ENCODE data around the gene VWA7.
A peak's percentile ranks its signal among the peaks of the same experiment; 100 is the strongest.

The VWA7 gene

DNA sequence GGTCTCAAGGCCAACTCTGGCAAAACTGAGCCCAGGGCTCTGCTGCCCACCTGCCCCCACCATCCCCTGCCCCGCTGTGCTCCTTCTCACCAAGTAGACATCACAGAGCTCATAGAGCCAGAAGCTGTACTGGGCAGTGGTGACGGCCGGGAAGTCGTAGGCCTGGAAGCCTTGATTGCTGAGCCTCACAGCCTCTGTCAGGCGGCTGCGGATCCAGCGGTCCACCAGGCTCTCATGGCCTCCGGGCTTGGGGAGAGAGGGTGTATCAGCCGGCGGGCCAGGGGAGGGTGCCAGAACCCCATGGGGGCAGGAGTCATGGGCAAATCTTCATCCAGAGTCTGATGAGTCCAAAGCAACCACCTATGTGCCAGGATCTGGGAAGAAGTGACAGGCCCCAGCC, 2.8 kb upstream of the VWA7 start:
- no peak for FAIRE-seq
- no peak for DNase-seq (ENCODE audit: insufficient read length, low spot score)

GRCh38 chr6:31778999-31779885, 2.1 kb upstream of the VWA7 start:
- no peak for FAIRE-seq

DNA sequence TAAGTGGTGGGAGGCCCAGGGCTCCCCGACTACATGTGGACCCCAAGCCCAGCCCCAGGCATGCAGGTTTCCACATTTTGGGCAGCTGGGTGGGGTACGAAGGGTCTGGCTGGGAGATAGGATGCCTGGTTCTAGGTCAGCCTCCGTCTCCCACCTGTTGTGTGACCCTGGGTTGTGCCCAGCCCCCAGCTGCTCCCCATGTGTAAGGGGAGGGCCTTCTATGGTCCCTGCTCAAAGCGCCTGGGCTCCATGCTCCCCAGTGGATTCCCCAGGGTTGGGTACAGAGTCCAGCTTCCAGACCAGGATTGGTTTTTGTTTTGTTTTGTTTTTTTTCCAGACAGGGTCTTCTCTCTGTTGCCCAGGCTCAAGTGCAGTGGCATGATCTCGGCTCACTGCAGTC, 1.1 kb upstream of the VWA7 start:
- no peak for DNase-seq (ENCODE audit: insufficient read length, low spot score)
- no peak for FAIRE-seq

More at GRCh38 chr6:31778999-31779885, 2.1 kb upstream of the VWA7 start:
- DNase-seq (ENCODE audit: insufficient read length, low spot score) = no peak

DNA sequence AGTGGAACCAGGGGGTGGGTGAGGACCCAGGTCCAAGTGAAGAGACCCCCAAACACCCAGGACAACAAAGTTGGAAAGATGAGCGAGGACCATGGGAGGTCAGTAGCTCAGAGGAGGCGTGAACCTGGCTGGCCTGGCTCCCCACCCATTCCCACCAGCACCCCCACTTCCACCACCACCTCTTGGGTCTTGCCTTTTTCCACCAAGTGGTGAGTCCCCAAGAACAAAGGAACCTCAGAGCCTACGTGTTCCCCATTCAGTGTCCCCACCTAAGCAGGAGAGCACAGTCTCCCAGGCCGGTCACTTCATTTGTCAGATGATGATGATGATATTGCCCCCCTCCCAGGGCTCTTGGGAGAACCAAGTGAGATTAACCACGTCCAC, 531 bp upstream of the VWA7 start:
- FAIRE-seq = no peak
- no peak for DNase-seq (ENCODE audit: insufficient read length, low spot score)

DNA sequence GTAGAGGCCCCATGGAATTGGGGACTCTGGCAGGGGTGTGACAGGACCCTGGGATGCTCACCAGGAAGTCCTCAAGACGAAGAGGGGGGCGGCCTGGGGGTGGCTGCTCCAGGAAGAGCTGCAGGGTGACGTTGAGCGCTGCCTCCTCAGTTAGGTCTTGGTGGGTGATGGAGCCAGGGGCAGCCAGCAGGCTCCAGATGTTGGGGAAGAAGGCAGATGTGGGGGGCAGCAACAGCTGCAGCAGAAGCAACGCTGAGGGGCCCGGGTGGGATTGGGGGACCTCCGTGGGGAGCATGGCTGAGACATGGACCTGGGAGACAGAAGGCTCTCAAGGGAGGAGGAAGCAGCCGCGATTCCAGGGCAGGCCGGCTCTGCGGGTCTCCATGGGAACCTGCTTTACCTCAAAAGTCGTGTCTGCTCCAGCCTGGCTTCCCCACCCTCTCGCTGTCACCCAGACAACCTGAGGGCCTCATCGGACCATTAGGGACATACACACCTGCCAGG, 591 bp downstream of the VWA7 start:
- FAIRE-seq (no peak), DNase-seq (ENCODE audit: insufficient read length, low spot score) (no peak)

GRCh38 chr6:31775633-31776484, 1.3 kb downstream of the VWA7 start:
- no peak for DNase-seq (ENCODE audit: insufficient read length, low spot score)
- FAIRE-seq = no peak

- FAIRE-seq (no peak), DNase-seq (ENCODE audit: insufficient read length, low spot score) (no peak)
Measured at GRCh38 chr6:31775184-31775583, 1.9 kb downstream of the VWA7 start.

DNA sequence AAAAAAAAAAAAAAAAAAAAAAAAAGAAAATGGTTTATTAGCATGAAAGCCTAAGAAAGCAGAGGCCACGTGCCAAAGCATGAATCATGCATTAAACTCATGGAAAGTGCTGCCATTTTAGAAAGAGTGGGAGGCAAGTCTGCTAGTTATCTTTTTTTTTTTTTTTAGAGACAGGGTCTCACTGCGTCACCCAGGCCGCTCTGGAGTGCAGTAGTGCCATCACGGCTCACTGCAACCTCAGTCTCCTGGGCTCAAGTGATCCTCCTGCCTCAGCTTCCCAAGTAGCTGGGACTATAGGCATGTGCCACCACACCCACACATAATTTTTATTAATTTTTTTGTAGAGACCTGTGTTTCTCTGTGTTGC, 5.2 kb downstream of the VWA7 start:
- DNase-seq (ENCODE audit: insufficient read length, low spot score) = no peak
- no peak for FAIRE-seq

DNA sequence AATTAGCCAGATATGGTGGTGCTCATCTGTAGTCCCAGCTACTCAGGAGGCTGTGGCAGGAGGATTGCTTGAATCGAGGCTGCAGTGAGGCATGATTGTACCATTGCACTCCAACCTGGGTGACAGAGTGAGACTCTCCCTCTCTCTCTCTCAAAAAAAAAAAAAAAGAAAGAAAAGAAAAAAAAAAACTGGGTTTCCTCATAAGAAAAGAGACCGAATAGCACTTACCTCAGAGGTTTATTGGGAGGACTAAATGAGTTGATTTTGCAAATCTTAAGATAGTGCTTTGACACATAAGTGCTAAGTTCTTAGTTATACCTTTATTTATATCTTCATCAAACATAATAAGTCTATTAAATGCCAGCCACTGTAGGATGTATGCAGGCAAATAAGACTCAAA, 6.3 kb downstream of the VWA7 start:
- FAIRE-seq = no peak
- DNase-seq (ENCODE audit: insufficient read length, low spot score) = no peak

- peak; percentile 55 for FAIRE-seq
Measured at GRCh38 chr6:31769684-31770371, 7.3 kb downstream of the VWA7 start.

GRCh38 chr6:31768363-31769257, 8.5 kb downstream of the VWA7 start:
- FAIRE-seq = no peak
- no peak for DNase-seq (ENCODE audit: insufficient read length, low spot score)

More at GRCh38 chr6:31769684-31770371, 7.3 kb downstream of the VWA7 start:
- peak; percentile 89 for DNase-seq (ENCODE audit: insufficient read length, low spot score)

DNA sequence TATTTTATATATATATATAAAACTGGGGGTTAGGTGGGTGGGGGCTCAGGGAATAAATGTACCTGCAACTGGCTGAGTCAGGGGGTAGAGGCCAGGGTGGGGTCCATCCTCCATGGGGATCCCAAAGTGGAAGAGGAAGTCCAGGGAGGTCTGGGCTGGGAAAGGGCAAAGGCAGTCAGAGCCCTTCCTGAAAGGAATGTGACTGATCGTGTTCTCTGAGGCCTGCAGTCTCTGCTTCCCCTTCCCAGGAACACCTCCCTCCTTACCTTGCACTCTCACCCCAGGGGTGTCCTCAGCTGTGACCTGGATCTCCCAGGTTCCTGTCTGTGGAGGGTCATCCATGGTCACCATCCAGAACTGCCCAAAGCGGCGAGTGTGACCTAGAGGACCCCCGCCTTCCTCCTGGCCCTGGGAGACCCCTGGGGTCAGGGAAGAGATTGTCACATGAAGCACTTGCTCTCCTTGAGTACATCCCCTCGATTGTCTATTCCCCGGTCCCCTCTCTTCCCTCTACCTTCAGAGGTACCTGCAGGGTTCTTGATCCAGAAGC, 10.0 kb downstream of the VWA7 start:
- DNase-seq (ENCODE audit: insufficient read length, low spot score) = no peak
- no peak for FAIRE-seq

GRCh38 chr6:31765910-31766794, 11.0 kb downstream of the VWA7 start:
- FAIRE-seq (no peak), DNase-seq (ENCODE audit: insufficient read length, low spot score) (no peak)

DNA sequence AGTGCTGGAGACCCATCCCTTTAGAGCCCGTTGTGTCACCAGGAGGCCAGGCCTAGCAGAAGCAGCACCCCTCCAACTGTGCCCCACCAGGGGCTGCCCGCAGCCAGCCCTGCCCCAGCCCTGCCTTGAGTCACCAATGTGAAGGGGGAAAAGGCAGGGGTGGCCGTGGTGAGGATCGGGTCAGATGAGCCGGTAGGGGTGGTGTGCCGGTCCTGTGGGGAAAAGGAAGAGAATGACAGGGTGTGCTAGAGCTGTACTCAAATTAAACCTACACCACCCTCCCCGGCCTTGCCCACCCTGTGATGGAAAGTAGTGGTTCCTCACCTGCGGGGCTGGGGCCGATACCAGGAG, 11.6 kb downstream of the VWA7 start:
- no peak for FAIRE-seq

GRCh38 chr6:31764198-31764597, 12.9 kb downstream of the VWA7 start:
- FAIRE-seq = no peak

More for the DNA sequence above, 11.6 kb downstream of the VWA7 start:
- no peak for DNase-seq (ENCODE audit: insufficient read length, low spot score)

DNA sequence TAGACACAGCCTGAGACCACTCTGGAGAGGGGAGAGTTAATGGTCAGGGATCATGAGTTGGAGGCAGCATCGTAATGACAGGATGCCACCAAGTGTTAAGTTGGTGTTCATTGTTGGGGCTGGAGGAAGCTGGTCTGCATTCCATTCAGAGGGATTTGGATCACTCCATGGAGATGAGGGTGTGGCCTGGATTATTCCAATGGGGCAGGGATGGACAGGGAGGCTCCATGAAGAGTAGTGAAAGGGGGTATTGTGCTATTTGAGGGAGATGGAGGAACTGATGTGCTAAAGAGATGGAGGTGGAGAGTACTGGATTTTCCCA, 13.5 kb downstream of the VWA7 start:
- FAIRE-seq (peak; percentile 48), DNase-seq (ENCODE audit: insufficient read length, low spot score) (peak; percentile 32)

More at GRCh38 chr6:31764198-31764597, 12.9 kb downstream of the VWA7 start:
- no peak for DNase-seq (ENCODE audit: insufficient read length, low spot score)

- DNase-seq (ENCODE audit: insufficient read length, low spot score) (no peak), FAIRE-seq (no peak)
Measured at GRCh38 chr6:31762878-31763618, 14.1 kb downstream of the VWA7 start.

DNA sequence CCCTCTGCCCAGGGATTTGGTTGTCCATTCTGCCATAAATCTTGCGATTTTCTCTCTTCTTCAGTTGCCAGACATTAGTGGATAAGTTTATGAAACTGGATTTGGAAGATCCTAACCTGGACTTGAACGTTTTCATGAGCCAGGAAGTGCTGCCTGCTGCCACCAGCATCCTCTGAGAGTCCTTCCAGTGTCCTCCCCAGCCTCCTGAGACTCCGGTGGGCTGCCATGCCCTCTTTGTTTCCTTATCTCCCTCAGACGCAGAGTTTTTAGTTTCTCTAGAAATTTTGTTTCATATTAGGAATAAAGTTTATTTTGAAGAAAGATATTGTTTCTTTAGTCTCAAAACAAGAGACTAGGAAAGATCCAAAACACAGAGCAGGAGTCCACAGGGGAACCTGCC, 14.8 kb downstream of the VWA7 start, which contains the start of gene SAPCD1:
Gene SAPCD1 (plus strand): TSS at position 301 of the 400 bp plus-strand sequence. CDS start 399 bp downstream, outside the sequence.
- DNase-seq (ENCODE audit: insufficient read length, low spot score) = no peak
- no peak for FAIRE-seq
